Esophagus muscularis mucosa (tissue), 4 donors: ENCODE results near the gene FMN1. TPM values are rescaled to one million over a fixed set of nuclear protein-coding genes. Genes with fewer than 3 reads are reported as not detected.

Experiments
- DNase-seq: peaks from one replicate; pipeline ENCODE4 v3.0.0-alpha.2; 2017; ENCODE audit errors: extremely low spot score
- H3K27ac ChIP-seq, 4 donors: fragments of 200-600 bp; sonication (generic); replicated peaks in 1 of 4; 1 replicate in 3 of 4; 2 replicates in 1 of 4; pipeline ENCODE4 v1.5.1; 2016 to 2019; ENCODE audit warnings: mild to moderate bottlenecking in 1 of 4
- H3K27me3 ChIP-seq, 4 donors: fragments of 200-600 bp; sonication (generic); one replicate each; pipeline versions ENCODE4 v1.5.1 to v1.6.0; 2016 to 2019
- H3K36me3 ChIP-seq, 4 donors: fragments of 200-600 bp; sonication (generic); one replicate each; pipeline ENCODE4 v1.5.1; 2016 to 2019
- H3K4me1 ChIP-seq, 4 donors: fragments of 200-600 bp; sonication (generic); one replicate each; pipeline ENCODE4 v1.5.1; 2016 to 2019
- H3K4me3 ChIP-seq, 4 donors: fragments of 200-600 bp; sonication (generic); 1 replicate in 2 of 4; 2 replicates in 2 of 4; pipeline ENCODE4 v1.5.1; 2016 to 2019; ENCODE audit warnings: mild to moderate bottlenecking in 4 of 4, moderate library complexity in 1 of 4
- H3K9me3 ChIP-seq, 4 donors: fragments of 200-600 bp; sonication (generic); 1 replicate in 3 of 4; 2 replicates in 1 of 4; pipeline ENCODE4 v1.5.1; 2016 to 2019
- CTCF ChIP-seq, 3 experiments: fragments of 200-600 bp in 2 of 3; fragments of 450-650 bp in 1 of 3; sonication (generic) in 2 of 3; IDR thresholded peaks; one replicate each; pipeline ENCODE4 v1.5.1; 2017 to 2019; ENCODE audit warnings: antibody characterized with exemption in 3 of 3, mild to moderate bottlenecking in 2 of 3, moderate library complexity in 1 of 3
- EP300 ChIP-seq: sonication (generic); formaldehyde crosslinking; IDR thresholded peaks from one replicate; pipeline ENCODE4 v1.6.1; 2017; ENCODE audit warnings: antibody characterized with exemption
- POLR2A ChIP-seq: fragments of 450-650 bp; IDR thresholded peaks from one replicate; pipeline ENCODE4 v1.6.1; 2017; ENCODE audit warnings: antibody characterized with exemption, moderate library complexity, mild to moderate bottlenecking, low read depth
- POLR2AphosphoS5 ChIP-seq, 2 donors: sonication (generic); formaldehyde crosslinking; IDR thresholded peaks; one replicate each; pipeline ENCODE4 v1.6.1; 2017; ENCODE audit warnings: antibody characterized with exemption in 2 of 2
- WGBS: methylation state at CpG from one replicate; pipeline ENCODE4 v1.1.5; 2018; 5-methylcytosine and 5-hydroxymethylcytosine counted together
- intact Hi-C: fragments of 100-400 bp; cut with DNase I; formaldehyde crosslinking; loops from one replicate; pipeline ENCODE4 v1.15.1; 2023
- total RNA-seq, 4 donors: library from RNA; depleted of rRNA; stranded (reverse); fragments of >200 nt; gene quantifications; one replicate each; pipeline versions ENCODE4 v1.1.0 to v1.2.1, GENCODE V29; 2016

FMN1 gene
- total RNA-seq, 4 donors from 2014 or later: 4.8 to 12.5 (median 8.6) TPM

- intact Hi-C loops: no loop called here
- H3K27me3 ChIP-seq: no peaks in the 10 kb centered on the region
- H3K36me3 ChIP-seq: no peaks in the 10 kb centered on the region
- no peaks in the 10 kb centered on the region for H3K4me1 ChIP-seq
- DNase-seq: no peak
- TF ChIP-seq CTCF (IDR thresholded peaks at IDR 0.05): no peak
- TF ChIP-seq EP300: no peak
- no peak for TF ChIP-seq POLR2A
- no peak for TF ChIP-seq POLR2AphosphoS5 (IDR thresholded peaks at IDR 0.05)
- 94% methylated on average over 1 of the region's 1 CpG for WGBS
- no peak overlapping the region for H3K4me3 ChIP-seq
- peaks cover 0 to 4% (median 0%) of the 10 kb centered on the region in 4 donors for H3K9me3 ChIP-seq
- no peak overlapping the region for H3K27ac ChIP-seq
Observed at GRCh38 chr15:32933236-32933635, 261.3 kb downstream of the FMN1 start.

- no peak for DNase-seq
- no peak overlapping the region for H3K4me3 ChIP-seq
- H3K27me3 ChIP-seq: no peaks in the 10 kb centered on the region
- no peaks in the 10 kb centered on the region for H3K4me1 ChIP-seq
- H3K9me3 ChIP-seq: no peaks in the 10 kb centered on the region
- TF ChIP-seq POLR2AphosphoS5 (IDR thresholded peaks at IDR 0.05): no peak
- intact Hi-C loops: no loop called here
- H3K36me3 ChIP-seq: no peaks in the 10 kb centered on the region
- no peak overlapping the region for H3K27ac ChIP-seq
- WGBS: 72% methylated on average over 3 of the region's 3 CpGs
Observed at GRCh38 chr15:32928876-32929275, 265.6 kb downstream of the FMN1 start.

- no peaks in the 10 kb centered on the region for H3K9me3 ChIP-seq
- H3K4me3 ChIP-seq: no peak overlapping the region
- H3K4me1 ChIP-seq: no peaks in the 10 kb centered on the region
- 94% methylated on average over 4 of the region's 4 CpGs for WGBS
- H3K27ac ChIP-seq: no peak overlapping the region
- no peaks in the 10 kb centered on the region for H3K27me3 ChIP-seq
- no peak for TF ChIP-seq EP300
- no peak for DNase-seq
- H3K36me3 ChIP-seq: no peaks in the 10 kb centered on the region
- intact Hi-C loops: no loop called here
Observed at GRCh38 chr15:32927124-32927523, 267.4 kb downstream of the FMN1 start.

GRCh38 chr15:32923176-32923575 is 271.3 kb downstream of the FMN1 start:
- TF ChIP-seq POLR2A (no peak), POLR2AphosphoS5 (IDR thresholded peaks at IDR 0.05) (no peak), CTCF (IDR thresholded peaks at IDR 0.05) (no peak), EP300 (no peak)
- H3K4me3 ChIP-seq: no peak overlapping the region
- intact Hi-C loops: no loop called here
- WGBS: 89% methylated on average over 5 of the region's 5 CpGs
- H3K9me3 ChIP-seq: no peaks in the 10 kb centered on the region
- no peaks in the 10 kb centered on the region for H3K36me3 ChIP-seq
- no peak for DNase-seq
- H3K27ac ChIP-seq: no peak overlapping the region
- H3K27me3 ChIP-seq: no peaks in the 10 kb centered on the region
- H3K4me1 ChIP-seq: peaks cover 0 to 26% (median 21%) of the 10 kb centered on the region in 4 donors

- H3K27me3 ChIP-seq: no peaks in the 10 kb centered on the region
- peaks cover 0 to 29% (median 21%) of the 10 kb centered on the region in 4 donors for H3K4me1 ChIP-seq
- no peaks in the 10 kb centered on the region for H3K36me3 ChIP-seq
- H3K9me3 ChIP-seq: no peaks in the 10 kb centered on the region
- H3K27ac ChIP-seq: no peak overlapping the region
- no peak for TF ChIP-seq EP300
- TF ChIP-seq CTCF (IDR thresholded peaks at IDR 0.05): no peak
- TF ChIP-seq POLR2A: no peak
- no peak for TF ChIP-seq POLR2AphosphoS5 (IDR thresholded peaks at IDR 0.05)
- no peak overlapping the region for H3K4me3 ChIP-seq
- DNase-seq: no peak
- intact Hi-C loops: no loop called here
- 93% methylated on average over 3 of the region's 3 CpGs for WGBS
Observed at GRCh38 chr15:32922541-32922940, 272.0 kb downstream of the FMN1 start.

- H3K27ac ChIP-seq: peak overlapping the region in 3 of 4 donors; percentile 34 to 48 (median 34)
- intact Hi-C loops: no loop called here
Observed at GRCh38 chr15:32919749-32920414, 274.6 kb downstream of the FMN1 start.

More at GRCh38 chr15:32919749-32920414, 274.6 kb downstream of the FMN1 start:
- no peak for DNase-seq
- H3K36me3 ChIP-seq: no peaks in the 10 kb centered on the region
- TF ChIP-seq EP300: no peak
- peak in 1 of 2 donors; percentile 44 for TF ChIP-seq POLR2AphosphoS5 (IDR thresholded peaks at IDR 0.05)
- H3K9me3 ChIP-seq: no peaks in the 10 kb centered on the region
- no peak overlapping the region for H3K4me3 ChIP-seq
- peaks cover 0 to 40% (median 24%) of the 10 kb centered on the region in 4 donors for H3K4me1 ChIP-seq
- WGBS: 27% methylated on average over 5 of the region's 5 CpGs
- no peaks in the 10 kb centered on the region for H3K27me3 ChIP-seq
